ENCODE data around the gene CCNDBP1.
"Not testable (repeated sequence)": the region's sequence is repeated elsewhere in the genome, so short reads cannot be mapped to it uniquely, and the experiment has no call there.

CCNDBP1 gene

DNA sequence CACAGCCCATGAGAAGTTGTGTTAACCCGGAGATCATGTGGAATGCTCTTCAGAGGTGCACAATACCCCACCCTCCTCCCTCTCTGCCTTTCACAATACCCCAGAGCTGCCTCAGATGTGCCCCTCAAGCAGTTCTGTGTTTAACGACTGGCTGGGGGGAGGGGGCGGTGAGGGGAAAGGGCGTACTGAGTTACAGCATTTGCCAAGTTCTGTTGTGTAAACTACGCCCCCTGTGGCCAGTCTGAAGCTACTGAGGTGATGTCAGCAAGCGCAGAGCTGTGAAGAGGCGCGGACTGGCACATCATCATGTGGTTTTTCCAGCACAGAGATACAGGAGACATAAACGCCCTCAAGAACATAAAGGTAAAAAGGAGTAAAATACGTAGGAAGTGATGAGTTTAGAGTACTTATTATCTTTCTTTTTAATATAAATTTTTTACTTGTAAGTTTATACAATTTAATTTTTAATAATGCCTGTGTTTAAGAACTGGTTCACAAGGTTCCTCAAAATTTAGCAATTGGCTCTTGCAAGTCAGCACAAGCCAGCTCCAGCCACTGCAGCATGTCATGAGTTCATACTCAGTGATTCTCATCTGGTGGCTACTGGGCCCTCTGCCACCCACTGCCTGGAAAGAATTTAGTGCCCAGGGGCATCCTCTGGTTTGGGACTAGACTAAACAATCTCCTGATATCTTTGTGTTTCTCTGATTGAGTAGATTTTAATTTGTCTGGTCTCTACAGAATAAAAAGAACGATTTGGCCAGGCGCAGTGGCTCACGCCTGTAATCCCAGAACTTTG lies 33.9 kb downstream of the CCNDBP1 start:
- DNase-seq, result no peak

DNA sequence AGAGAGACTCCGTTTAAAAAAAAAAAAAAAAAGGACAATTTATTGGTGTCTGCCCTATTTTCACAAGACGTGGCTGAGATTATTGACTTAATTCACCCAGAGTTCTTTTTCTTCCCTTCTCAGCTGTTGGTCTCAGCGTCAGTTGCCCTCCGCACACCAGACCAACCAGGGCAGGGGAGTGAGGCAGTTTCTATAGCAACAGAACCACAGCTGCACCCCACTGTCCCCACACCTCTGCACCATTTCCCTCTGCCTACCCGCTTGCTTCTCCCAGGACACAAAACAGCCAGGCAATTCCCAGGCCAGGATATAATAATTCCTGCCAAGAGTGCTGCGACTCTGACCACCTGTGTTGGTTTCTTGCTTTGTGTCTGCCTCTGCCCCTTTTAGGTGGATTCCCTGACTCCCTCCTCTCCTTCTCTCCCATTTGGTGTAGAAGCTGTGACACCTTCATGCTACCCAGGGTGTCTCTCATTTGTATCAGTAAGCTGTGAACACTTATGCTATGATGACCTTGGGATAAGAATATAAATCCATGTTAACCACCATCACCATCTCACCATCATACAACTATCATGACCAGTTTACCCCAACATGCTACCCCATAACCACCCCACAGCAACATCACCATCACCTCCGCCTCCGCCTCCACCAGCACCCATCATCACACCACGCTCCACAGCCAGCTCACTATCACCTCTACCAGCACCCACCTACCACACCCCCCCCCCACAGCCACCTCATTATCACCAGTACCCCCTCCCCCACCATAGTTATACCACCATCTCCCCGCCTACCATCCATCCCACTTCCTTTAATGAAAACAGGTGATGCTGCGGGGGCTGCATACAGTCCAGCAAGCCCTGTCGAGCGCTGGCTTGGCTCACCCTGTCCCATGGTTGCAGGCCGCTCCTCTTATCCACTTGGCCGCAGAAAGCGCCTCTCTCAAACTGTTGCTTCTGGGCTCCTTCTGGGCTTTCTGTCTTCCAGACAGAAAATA lies 35.0 kb downstream of the CCNDBP1 start:
- DNase-seq, result no peak

DNA sequence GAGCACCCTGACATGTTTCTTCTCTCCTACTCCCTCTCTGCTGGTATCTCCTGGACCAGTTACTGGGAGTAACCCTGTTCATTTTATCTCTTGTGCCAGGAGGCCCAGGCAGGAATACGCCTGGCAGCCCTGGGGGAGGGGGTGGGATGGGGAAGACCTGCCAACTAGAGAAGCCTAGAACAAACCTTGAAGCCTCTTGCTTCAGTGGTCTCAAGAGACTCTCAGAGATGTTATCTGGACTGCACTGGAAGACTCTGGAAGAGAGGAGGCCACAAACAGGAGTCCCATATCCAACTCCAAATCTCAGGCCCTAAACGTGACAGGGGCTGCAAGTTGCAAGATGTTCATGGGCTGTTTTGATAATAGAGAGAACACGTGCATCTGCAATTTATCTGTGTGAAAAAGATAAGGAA lies 35.8 kb downstream of the CCNDBP1 start, which contains the start of gene EPB42:
TSS of gene EPB42 (minus strand) at position 28 of the 413 bp plus-strand sequence. CDS start 193 bp downstream, outside the sequence.
- no peak for DNase-seq

DNA sequence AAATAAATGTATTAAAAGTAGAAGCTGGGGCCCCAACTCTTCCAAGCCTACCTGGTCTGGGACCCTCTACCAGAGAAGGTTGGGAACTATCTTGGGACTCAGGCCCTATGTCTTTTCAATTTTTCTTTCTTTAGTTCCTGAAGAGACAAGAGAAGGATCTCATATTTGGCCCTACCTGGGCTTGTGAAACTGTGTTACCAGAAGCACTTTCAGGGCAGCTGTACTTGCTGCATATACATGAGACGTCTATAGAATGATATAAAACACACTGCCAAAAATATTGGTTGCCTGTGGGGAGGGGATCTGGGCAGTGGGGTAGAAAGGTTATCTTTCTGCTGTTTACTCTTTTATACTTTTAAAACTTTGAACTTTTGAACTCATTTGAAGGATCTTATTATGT lies 36.2 kb downstream of the CCNDBP1 start:
- DNase-seq, result no peak

DNA sequence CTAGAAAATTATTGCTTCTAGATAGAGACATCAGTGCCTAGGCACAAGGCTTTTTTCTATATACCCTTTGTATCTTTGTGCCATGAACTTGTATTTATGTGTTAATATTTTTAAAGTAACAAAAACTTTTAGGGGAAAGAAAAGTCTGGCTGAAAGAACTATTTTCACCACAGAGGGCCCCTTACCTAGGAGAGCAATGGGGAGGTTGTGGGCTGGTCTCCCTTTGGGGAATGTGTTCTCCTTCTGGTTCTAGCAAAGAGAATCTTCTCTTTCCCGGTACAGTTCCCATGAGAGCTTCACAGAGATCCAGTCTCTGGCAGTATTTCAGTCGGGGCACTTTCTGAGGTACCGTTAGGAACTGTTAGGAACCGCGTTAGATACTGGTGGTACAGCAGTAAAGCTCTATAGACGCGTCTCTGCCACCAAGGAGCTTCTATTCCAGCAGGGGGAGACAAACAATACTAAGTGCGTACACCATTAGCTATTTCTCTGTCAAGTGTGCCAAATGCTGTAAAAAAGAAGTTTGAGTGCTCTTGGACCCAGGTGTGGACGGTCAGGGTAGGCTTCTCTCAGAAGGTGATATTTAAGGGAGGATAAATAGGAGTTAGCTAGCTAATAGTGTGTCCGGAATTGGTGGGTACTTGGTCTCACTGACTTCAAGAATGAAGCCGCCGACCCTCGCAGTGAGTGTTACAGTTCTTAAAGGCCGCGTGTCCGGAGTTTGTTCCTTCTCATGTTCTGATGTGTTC lies 40.2 kb downstream of the CCNDBP1 start:
- DNase-seq, result peak; percentile 25

DNA sequence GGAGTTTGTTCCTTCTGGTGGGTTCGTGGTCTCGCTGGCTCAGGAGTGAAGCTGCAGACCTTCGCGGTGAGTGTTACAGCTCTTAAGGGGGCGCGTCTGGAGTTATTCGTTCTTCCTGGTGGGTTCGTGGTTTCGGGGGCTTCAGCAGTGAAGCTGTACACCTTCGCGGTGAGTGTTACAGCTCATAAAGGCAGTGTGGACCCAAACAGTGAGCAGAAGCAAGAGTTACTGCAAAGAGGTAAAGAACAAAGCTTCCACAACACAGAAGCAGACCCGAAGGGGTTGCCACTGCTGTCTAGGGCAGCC lies 40.7 kb downstream of the CCNDBP1 start:
- not testable (repeated sequence) for DNase-seq

DNA sequence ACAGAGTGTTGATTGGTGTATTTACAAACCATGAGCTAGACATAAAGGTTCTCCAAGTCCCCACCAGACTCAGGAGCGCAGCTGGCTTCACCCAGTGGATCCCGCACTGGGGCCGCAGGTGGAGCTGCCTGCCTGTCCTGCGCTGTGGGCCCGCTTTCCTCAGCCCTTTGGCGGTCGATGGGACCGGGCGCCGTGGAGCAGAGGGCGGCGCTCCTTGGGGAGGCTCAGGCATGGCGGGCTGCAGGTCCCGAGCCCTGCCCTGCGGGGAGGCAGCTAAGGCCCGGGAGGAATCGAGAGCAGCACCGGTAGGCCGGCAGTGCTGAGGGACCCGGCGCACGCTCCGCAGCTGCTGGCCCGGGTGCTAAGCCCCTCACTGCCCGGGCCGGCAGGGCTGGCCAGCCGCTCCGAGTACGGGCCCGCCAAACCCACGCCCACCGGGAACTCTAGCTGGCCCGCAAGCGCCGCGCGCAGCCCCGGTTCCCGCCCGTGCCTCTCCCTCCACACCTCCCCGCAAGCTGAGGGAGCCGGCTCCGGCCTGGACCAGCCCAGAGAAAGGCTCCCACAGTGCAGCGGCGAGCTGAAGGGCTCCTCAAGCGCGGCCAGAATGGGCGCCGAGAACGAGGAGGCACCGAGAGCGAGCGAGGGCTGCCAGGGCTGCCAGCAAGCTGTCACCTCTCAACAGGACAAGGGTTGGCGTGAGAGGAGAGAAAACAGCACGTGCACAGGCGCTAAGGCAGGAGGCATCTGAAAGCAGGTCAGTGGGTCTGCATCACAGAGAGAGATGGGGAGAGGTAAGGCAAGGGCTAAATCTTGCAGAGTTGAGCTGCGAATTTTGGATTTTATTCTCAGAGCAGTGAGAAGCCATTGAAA lies 41.5 kb downstream of the CCNDBP1 start:
- no peak for DNase-seq

DNA sequence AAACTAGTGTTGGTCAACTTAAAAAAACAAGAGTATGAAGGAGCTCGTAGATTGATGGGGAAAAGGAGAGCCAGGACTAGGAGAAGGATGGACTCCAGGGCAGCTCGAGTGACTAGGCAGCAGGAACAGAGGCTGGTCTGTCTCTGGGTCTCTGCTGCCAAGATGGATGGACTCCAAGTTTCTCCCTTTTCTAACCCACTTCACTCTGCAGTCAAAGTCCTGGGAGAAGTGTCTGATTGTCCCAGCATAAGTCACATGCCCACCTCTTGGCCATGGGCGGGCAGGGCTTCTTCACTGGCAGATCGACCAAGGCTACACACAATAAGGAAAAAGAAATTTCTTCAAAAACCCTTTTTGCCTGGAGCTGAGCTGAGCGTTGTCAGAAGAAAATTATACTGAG lies 44.8 kb downstream of the CCNDBP1 start:
- DNase-seq, result no peak

DNA sequence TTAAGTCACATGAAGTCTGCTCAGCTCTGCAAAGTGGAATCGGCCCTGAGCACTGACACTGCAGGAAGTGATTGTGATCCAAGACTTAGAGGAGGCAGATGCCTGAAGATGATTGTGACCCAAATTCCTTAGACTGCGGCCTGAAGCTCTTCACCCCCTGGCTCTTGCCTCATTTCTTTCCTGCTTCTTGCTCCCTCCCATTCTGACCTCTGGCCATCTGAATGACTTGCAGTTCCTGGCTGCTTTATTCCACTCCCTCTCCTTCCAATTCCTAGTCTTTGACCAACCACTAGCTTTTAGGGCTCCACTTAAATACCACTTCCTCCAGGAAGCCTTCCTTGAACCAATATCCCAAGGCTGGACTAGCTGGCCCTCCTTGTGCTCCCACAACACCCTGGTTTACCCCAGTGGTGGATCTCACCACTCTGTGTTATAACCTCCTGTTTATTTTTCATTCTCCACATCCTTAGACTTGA lies 45.5 kb downstream of the CCNDBP1 start:
- no peak for DNase-seq

DNA sequence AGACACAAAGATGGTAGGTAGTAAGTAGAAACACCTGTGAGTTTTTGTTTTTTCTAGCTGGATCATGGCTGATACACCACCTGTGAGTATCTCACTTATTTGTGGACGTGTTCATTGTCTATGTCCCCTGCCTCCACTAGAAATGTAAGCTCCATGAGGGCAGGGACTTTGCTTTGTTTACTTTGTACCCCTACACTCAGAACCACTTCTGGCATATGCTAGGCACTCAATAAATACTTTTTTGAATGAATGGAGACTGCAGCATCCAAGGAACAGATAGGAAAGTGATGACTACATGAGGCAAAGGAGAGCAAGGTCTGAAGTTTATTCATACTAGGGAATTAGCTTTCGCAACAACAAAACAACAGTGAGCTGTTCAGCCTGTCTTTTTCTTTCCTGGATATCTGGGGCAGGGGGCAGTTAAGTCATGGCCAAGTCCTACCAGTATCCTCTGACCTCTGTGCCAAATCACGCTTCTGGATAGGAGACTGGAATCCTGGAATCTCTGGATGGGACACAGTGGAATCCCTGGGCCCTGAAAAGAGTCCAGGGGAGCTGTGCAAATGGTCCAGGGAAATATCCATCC lies 47.2 kb downstream of the CCNDBP1 start:
- DNase-seq, result no peak

DNA sequence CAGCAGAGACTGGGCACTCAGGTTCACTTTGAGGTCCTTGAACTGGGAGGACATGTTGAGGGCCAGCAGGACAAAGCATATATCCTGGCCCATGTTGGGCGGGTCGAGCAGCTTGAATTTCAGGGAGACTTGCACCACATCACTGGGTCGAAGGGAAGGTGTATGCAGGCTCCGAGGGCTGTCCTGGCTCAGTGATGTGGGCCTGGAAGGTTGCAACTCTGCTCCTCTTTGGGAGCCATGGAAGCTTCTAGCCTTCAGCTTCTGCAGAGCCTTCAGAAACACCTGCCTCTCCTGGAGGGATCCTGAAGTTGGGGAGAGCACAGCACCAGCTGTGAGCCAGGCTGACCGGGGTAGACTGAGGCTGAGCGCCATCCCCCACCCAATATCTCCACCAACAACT lies 50.3 kb downstream of the CCNDBP1 start:
- DNase-seq, result no peak

DNA sequence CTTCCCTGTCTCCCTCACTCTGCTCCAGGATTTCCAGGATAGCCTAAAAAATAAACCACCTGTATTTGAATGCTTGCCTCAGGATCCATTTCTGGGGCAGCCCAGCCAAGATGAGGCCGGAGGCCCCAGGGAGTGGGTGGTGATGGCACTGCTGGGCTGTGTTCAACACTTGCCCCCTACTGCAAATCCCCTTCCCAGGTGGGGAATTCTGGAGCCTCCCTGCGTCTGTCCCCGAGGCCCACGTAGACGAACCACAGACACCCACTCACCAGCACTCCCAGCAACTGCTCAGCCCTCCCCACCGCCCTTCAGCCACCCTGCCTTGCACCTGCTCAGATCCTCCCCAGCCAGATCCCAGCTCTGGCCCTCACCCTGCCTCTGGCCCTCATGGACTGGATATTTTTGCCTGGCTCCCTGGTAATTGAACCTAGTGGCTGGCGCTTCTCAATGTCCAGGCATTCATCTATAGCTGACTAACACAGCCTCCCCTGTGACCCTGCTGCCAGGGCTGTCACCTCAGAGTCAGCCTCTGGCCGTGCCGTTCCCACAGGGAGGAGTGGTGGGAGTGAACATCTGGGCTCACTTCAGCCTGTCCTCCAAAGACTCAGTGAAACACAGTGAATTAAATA lies 52.8 kb downstream of the CCNDBP1 start:
- no peak for DNase-seq

DNA sequence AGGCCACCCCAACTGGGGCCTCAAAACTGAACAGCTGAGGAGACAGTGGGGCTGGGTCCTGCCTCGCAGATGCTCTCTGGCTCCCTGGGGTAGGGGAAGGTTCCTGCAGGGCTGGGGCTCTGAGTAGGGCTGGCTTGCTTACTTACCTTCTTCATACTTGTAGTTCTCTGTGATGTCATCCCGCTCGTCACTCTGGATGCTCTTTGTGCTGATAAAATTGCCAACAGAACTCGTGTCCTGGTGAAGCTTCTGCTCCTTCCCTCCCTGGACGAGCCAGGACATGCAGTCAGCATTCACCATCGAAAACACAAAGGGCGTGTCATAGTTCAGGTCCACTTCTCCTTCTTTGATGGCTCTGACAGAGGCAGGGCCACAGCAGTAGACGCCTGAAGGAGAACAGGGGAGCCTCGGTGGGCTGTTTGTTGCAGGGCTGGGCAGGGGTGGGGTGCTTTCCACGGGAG lies 53.5 kb downstream of the CCNDBP1 start:
- DNase-seq, result no peak

DNA sequence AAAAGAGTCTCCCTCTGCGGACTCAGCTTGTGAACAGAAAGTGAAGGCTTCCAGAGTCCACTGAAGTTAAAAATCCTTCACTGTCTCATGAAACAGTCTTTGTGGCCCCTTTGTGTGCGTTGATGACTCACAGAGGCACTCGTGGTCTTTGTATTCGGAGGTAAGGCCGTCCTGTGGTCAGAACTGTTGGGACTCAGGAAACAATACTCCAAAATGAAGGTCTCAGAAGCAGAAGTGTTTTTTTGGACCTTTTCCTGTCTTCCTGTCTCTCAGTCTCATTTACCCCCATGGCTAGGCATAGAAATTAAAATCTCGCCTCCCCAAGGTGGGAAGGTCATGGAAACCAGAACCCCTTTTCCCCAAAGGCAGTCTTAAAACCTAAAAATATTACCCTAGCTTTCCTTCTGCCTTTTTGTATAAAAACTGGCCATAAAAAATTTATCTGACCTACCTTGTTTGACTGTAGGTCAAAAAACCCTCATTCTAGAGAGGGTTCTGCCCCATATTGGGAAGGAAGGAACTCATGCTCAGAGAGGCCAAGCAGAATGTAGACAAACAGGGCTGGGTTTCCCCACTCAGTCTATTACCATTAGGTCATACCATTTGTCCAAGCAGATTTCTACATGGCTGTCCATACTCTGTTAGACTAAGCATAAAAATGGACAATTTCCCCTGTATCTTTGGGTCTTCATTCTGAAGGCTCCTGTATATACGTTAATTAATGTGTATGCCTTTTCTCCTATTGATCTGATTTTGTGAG lies 54.7 kb downstream of the CCNDBP1 start:
- no peak for DNase-seq

DNA sequence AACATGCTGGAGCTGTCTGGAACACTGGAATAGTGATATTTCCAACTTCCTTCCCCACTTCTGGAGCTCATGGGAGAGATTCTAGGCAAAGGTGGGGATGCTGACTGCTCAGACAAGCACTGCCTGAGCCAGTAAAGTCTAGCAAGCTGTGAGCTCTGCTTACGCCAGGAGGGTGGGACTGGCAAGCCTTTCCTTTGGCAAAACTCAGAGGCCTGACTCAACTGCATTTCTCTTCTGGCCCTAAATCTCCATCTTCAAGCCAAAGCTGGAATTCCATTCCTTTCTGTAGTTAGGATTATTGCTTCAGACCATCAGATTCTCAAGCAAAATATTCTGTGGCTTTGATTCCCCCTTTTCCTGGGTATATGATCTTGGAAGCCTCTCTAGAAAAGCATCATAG lies 55.9 kb downstream of the CCNDBP1 start:
- no peak for DNase-seq

DNA sequence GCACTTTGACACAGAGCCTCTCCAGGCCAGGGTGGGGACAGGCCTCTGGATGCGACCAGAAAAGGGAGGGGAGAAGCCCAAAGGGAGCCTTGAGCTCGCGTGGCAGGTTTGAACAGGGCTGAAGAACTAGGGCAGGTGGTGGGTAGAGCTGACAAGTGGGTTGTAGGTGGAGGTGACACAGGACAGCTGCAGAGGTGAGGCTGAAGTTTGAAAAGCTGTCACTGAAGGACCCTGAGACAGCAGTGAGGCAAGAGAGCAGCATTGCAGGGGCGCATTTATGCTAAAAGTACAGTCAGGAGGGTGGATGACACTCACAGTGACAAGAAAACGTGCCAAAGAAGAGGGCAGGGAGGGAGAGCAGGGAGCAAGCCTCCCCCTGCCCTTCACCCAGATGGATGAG lies 57.4 kb downstream of the CCNDBP1 start:
- no peak for DNase-seq

DNA sequence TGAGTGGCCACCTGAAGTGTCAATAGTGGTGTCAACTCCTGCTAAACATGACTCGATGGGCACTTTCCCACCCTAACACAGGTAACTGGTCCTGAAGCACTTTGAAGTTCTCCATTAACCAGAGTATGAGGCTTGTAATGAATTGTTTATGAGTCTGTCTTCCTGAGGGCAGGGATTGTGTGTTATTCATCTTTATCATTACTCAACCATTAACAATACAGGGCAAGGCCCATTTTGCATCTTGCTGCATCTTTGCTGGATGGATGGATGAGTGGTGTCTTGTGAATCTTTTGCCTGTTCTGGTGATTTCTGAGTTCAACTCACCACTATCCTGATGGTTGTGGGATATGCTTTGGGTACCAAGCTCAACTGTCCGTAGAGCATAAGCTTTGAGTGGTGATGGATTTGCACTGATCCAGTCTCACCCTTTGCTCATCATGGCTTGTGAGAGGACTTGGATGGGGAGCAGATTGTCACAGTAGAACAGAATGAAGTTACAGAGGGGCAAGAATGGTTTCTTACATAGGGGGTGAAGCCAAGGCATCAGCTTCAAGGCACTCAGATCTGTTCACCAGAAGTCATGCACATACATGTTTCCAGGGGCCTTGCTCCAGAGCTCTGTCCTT lies 57.9 kb downstream of the CCNDBP1 start:
- no peak for DNase-seq

DNA sequence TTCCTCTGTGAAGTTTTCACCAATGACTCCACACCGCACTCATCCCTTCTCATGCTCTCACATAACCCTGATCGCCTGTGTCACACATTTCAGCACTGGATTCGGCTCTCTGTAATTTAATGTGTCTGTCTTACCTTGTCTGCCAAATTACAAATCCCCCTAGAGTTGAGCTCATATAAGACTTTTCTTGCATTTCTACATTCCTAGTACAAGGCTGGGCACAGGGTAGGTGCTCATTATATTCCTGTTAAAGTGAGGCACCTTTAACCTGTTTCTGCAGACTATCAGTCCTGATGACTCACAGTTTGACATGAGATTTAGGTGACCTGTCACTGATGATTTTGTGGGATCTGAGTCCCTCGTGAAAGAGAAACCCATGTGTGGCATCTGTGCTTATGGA lies 58.9 kb downstream of the CCNDBP1 start:
- DNase-seq, result no peak

DNA sequence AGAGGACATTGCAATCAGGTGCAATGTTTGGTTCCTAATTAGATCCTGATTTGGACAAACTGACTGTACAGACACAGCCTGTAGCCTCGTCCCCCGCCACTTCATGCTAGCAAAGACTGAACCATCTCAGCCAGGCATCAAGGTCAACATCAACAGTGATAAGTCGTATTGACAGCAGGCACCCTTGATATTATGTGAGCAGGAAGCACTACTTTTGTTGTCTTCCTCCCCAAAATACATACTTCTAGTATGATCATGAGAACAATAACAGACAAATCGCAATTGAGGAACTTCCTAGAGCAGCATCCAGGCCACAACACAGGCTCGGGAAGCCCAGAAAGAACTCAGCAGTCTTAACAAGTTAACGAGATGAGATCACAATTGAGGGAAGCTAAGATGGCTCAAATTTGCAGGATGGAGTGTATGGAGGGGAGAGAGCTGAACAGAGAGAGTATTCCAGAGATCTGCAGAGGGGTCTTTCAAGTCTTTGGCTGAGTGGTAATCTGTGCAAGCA lies 61.1 kb downstream of the CCNDBP1 start:
- DNase-seq, result no peak

All from activated T-cell treated with anti-CD3 and anti-CD28 coated beads for 4 hours (primary cell).